OCI-LY7 (cell line): ENCODE data around the gene SMYD3. TPM values are rescaled to one million over a fixed set of nuclear protein-coding genes. Genes with fewer than 3 reads are reported as not detected.

ENCODE experiments used
- BruUV-seq: library from RNA; stranded (reverse); fragments of 400-500 nt; replicated peaks from 2 replicates; lab custom pipeline; 2021; lab: Mats Ljungman, UMichigan
- CTCF ChIA-PET: fragments of 300-600 bp; sonication (Branson Sonifier 250); formaldehyde crosslinking; loops from one replicate; lab custom pipeline; 2022; ENCODE audit warnings: antibody characterized with exemption; ENCODE audit not compliant: unreplicated experiment; lab: Charles Lee
- POLR2A ChIA-PET: fragments of 300-600 bp; sonication (Branson Sonifier 250); formaldehyde crosslinking; loops from one replicate; lab custom pipeline; 2022; ENCODE audit warnings: antibody characterized with exemption; lab: Charles Lee
- DNase-seq: peaks from one replicate; pipeline ENCODE4 v3.0.0-alpha.2; 2015; ENCODE audit warnings: low spot score
- H2AFZ ChIP-seq: fragments of 200-600 bp; sonication (generic), shearing (Covaris generic); 2 replicates; pipeline ENCODE4 v1.6.1; 2014; ENCODE audit warnings: mild to moderate bottlenecking, antibody characterized with exemption, low read length, moderate library complexity
- H3K27ac ChIP-seq: fragments of 200-600 bp; sonication (generic); 2 replicates; pipeline ENCODE4 v1.5.1; 2014; ENCODE audit warnings: mixed run types, low read depth, mild to moderate bottlenecking, moderate library complexity, low read length, inconsistent platforms; ENCODE audit not compliant: poor library complexity, severe bottlenecking
- H3K36me3 ChIP-seq: fragments of 200-600 bp; sonication (generic); 2 replicates; pipeline ENCODE4 v1.6.1; 2014; ENCODE audit warnings: mild to moderate bottlenecking, antibody characterized with exemption, low read length, moderate library complexity, mixed read lengths; ENCODE audit not compliant: insufficient read depth
- H3K4me1 ChIP-seq: fragments of 200-600 bp; sonication (generic); 2 replicates; pipeline ENCODE4 v1.5.1; 2014; ENCODE audit warnings: mild to moderate bottlenecking, low read length; ENCODE audit not compliant: insufficient read depth, poor library complexity, severe bottlenecking
- H3K4me2 ChIP-seq: fragments of 200-600 bp; sonication (generic); 2 replicates; pipeline ENCODE4 v1.6.1; 2014; ENCODE audit warnings: mild to moderate bottlenecking, low read length
- H3K4me3 ChIP-seq: fragments of 200-600 bp; sonication (generic); 2 replicates; pipeline ENCODE4 v1.5.1; 2014; ENCODE audit warnings: mild to moderate bottlenecking, low read depth, low read length; ENCODE audit not compliant: poor library complexity, severe bottlenecking
- H3K79me2 ChIP-seq: fragments of 200-600 bp; sonication (generic); 2 replicates; pipeline ENCODE4 v1.6.1; 2016; ENCODE audit warnings: low read depth, mild to moderate bottlenecking, low read length, moderate library complexity, mixed read lengths; ENCODE audit not compliant: insufficient read depth
- H3K9me2 ChIP-seq: fragments of 200-600 bp; sonication (generic); 2 replicates; pipeline ENCODE4 v1.6.1; 2016; ENCODE audit warnings: mild to moderate bottlenecking, low read length, mixed read lengths; ENCODE audit not compliant: insufficient read depth
- H3K9me3 ChIP-seq: fragments of 200-600 bp; sonication (generic); 2 replicates; pipeline ENCODE4 v1.6.1; 2014; ENCODE audit warnings: mild to moderate bottlenecking, mixed run types, low read length, mixed read lengths
- H4K20me1 ChIP-seq: fragments of 200-600 bp; sonication (generic); 2 replicates; pipeline ENCODE4 v1.6.1; 2014; ENCODE audit warnings: mild to moderate bottlenecking, antibody characterized with exemption, low read length, moderate library complexity, mixed read lengths; ENCODE audit not compliant: insufficient read depth
- CTCF ChIP-seq: fragments of 200-600 bp; sonication (generic); conservative IDR thresholded peaks from 2 replicates; pipeline ENCODE4 v1.5.1; 2014; ENCODE audit warnings: mild to moderate bottlenecking, antibody characterized with exemption, low read length, moderate library complexity, mixed read lengths
- EZH2phosphoT487 ChIP-seq: fragments of 200-600 bp; sonication (generic); IDR thresholded peaks from 2 replicates; pipeline ENCODE4 v1.6.1; 2018; ENCODE audit warnings: low read depth, borderline replicate concordance, mild to moderate bottlenecking, mixed run types, antibody characterized with exemption, low read length, moderate library complexity, mixed read lengths
- intact Hi-C: fragments of 100-400 bp; cut with micrococcal nuclease; formaldehyde crosslinking; loops from one replicate; pipeline ENCODE4 v1.10.0; 2022; ENCODE audit not compliant: unreplicated experiment
- total RNA-seq, 2 experiments: library from RNA; depleted of rRNA in 1 of 2; stranded (reverse); fragments of >200 nt in 1 of 2; shearing (Covaris generic) in 1 of 2; gene quantifications; 2 replicates each; pipeline ENCODE4 v1.2.3, GENCODE V29; 2014 to 2022

SMYD3 gene
- total RNA-seq, 2 experiments from 2014 or later: 28.9 to 34.5 TPM

DNA sequence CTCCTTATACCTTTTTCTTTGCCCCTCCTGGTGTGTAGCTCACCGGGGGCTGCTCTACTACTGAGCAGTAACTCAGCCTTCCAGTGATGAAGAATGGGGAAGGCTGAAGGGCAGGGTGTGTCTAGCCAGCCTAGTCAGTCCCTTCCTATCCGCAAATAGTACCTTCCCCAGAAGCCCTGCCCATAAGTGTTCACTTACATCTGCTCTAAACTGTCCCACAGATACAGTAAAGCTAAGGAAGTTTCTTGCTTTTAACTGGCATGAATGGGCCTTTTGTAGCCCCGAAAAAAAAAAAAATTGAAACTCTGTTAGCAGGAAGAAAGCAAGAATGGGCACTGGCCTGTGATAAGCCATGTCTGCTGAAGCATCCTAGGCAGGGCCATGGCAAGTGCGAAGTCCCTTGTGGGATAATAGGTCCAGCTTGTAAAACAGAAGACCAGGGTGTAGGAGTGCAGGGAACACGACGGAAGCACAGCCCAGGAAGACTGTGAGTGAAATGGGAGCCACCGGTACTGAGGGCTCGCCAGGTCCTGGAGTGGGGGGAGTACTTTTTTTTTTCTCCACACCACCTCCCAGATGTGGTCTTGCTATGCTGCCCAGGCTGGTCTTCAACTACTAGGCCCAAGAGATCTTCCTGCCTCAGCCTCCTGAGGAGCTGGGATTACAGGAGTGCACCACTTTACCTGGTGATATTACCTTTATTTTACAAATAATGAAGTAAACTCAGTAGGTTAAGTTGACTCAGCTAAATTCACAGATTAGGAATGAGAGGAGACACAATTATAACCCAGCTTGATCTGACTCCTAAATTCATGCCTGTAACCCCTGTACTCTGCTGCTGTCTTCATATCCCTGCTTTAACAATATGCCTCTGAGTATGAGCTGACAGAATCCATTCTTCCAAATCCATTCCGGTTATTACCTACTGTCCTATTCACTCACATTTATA lies 347.5 kb downstream of the SMYD3 start:
- H3K4me3 ChIP-seq: no peak overlapping the region
- no peak overlapping the region for H2AFZ ChIP-seq
- no peaks in the 10 kb centered on the region for H4K20me1 ChIP-seq
- no peaks in the 10 kb centered on the region for H3K79me2 ChIP-seq
- no TSS peak for BruUV-seq
- no peaks in the 10 kb centered on the region for H3K4me1 ChIP-seq
- H3K27ac ChIP-seq: no peak overlapping the region
- ChIA-PET CTCF (no interaction called here), POLR2A (interaction anchor here (0.5 kb wide), 1 partner anchor 949 kb away, joined by 6 read pairs; no protein-coding TSS in a partner anchor)
- intact Hi-C loops: no loop called here
- H3K9me2 ChIP-seq: no peaks in the 10 kb centered on the region
- no peaks in the 10 kb centered on the region for H3K36me3 ChIP-seq
- TF ChIP-seq CTCF (no peak), EZH2phosphoT487 (no peak)
- H3K9me3 ChIP-seq: no peaks in the 10 kb centered on the region
- H3K4me2 ChIP-seq: no peak overlapping the region
- DNase-seq: no peak

- Histone ChIP-seq H3K4me2 (no peak overlapping the region), H3K4me1 (no peaks in the 10 kb centered on the region), H3K79me2 (no peaks in the 10 kb centered on the region), H2AFZ (no peak overlapping the region), H4K20me1 (no peaks in the 10 kb centered on the region), H3K9me3 (no peaks in the 10 kb centered on the region), H3K36me3 (no peaks in the 10 kb centered on the region), H3K27ac (no peak overlapping the region), H3K4me3 (no peak overlapping the region), H3K9me2 (no peaks in the 10 kb centered on the region)
- ChIA-PET CTCF (no interaction called here), POLR2A (interaction anchor here (0.6 kb wide), 1 partner anchor 107 kb away, joined by 3 read pairs; no protein-coding TSS in a partner anchor)
- BruUV-seq: no TSS peak
- intact Hi-C loops: no loop called here
- no peak for DNase-seq
- no peak for TF ChIP-seq CTCF
Observed at GRCh38 chr1:246158131-246158530, 348.9 kb downstream of the SMYD3 start.

DNA sequence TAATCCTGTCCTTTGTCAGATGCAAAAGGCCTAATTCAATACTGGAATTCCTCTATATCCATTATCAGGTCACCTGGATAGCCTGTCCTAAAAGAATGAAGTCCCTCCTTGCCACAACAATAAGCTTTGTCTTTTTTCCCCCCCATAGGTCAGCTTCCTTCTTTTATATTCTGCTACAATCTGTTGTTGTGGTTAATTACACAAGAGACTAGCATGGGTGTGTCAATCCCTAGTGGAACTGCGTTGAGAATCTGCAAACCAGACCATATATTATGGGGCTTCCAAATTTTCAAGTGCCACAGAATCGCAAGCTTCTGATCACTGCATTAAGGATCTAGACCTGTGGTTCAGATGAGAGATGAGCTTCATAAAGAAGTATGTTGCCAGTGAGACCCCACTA lies 349.6 kb downstream of the SMYD3 start:
- no peak overlapping the region for H3K4me2 ChIP-seq
- H3K9me2 ChIP-seq: no peaks in the 10 kb centered on the region
- intact Hi-C loops: no loop called here
- no peak overlapping the region for H3K27ac ChIP-seq
- H3K79me2 ChIP-seq: no peaks in the 10 kb centered on the region
- BruUV-seq: no TSS peak
- no peaks in the 10 kb centered on the region for H3K36me3 ChIP-seq
- ChIA-PET POLR2A (interaction anchor here (0.5 to 0.7 kb wide), 2 partner anchors 476 to 647 kb away, joined by 4 read pairs; no protein-coding TSS in a partner anchor), CTCF (no interaction called here)
- no peaks in the 10 kb centered on the region for H3K9me3 ChIP-seq
- TF ChIP-seq EZH2phosphoT487: no peak
- DNase-seq: no peak
- H2AFZ ChIP-seq: no peak overlapping the region
- H4K20me1 ChIP-seq: no peaks in the 10 kb centered on the region
- no peak overlapping the region for H3K4me3 ChIP-seq
- H3K4me1 ChIP-seq: no peaks in the 10 kb centered on the region
